Loucy (cell line): Measurements from ENCODE around the gene LGALS9.

Experiments
- H2AFZ ChIP-seq: fragments of 200-600 bp; sonication (generic); 2 replicates; pipeline ENCODE4 v1.6.0; 2016; ENCODE audit warnings: antibody characterized with exemption, mild to moderate bottlenecking, low read length, moderate library complexity
- H3F3A ChIP-seq: fragments of 200-600 bp; 2 replicates; pipeline ENCODE4 v1.6.0; 2016; ENCODE audit warnings: antibody characterized with exemption, low read depth, mild to moderate bottlenecking
- H3K27me3 ChIP-seq: fragments of 200-600 bp; sonication (generic); 2 replicates; pipeline ENCODE4 v1.6.1; 2014; ENCODE audit warnings: low read length, mild to moderate bottlenecking; ENCODE audit not compliant: insufficient read depth, poor library complexity, severe bottlenecking
- H3K36me3 ChIP-seq: fragments of 200-600 bp; sonication (generic); 2 replicates; pipeline ENCODE4 v1.6.1; 2016; ENCODE audit warnings: low read length; ENCODE audit not compliant: insufficient read depth
- H3K4me1 ChIP-seq: fragments of 200-600 bp; sonication (generic); 2 replicates; pipeline ENCODE4 v1.5.1; 2014; ENCODE audit warnings: low read length, mild to moderate bottlenecking; ENCODE audit not compliant: insufficient read depth, poor library complexity, severe bottlenecking
- H3K4me2 ChIP-seq: fragments of 200-600 bp; sonication (generic); 2 replicates; pipeline ENCODE4 v1.6.0; 2014; ENCODE audit warnings: antibody characterized with exemption, low read length, low read depth, mild to moderate bottlenecking; ENCODE audit not compliant: poor library complexity, severe bottlenecking
- H3K4me3 ChIP-seq: fragments of 200-600 bp; sonication (generic); 2 replicates; pipeline ENCODE4 v1.5.1; 2014; ENCODE audit warnings: low read length, mild to moderate bottlenecking, mixed read lengths; ENCODE audit not compliant: poor library complexity, severe bottlenecking
- H3K79me2 ChIP-seq: fragments of 200-600 bp; sonication (generic); 2 replicates; pipeline ENCODE4 v1.6.1; 2014; ENCODE audit warnings: low read length; ENCODE audit not compliant: insufficient read depth
- H3K9ac ChIP-seq: fragments of 200-600 bp; sonication (generic); 2 replicates; pipeline ENCODE4 v1.6.0; 2014; ENCODE audit warnings: mild to moderate bottlenecking, low read depth, low read length, moderate library complexity; ENCODE audit not compliant: poor library complexity, severe bottlenecking
- H3K9me2 ChIP-seq: fragments of 200-600 bp; sonication (generic); replicated peaks from 2 replicates; pipeline ENCODE4 v1.6.1; 2016; ENCODE audit warnings: low read depth, low read length, mixed read lengths
- H3K9me3 ChIP-seq: fragments of 200-600 bp; sonication (generic); 2 replicates; pipeline ENCODE4 v1.6.1; 2014; ENCODE audit warnings: mild to moderate bottlenecking, antibody characterized with exemption, low read length, low read depth; ENCODE audit not compliant: insufficient read depth
- H4K20me1 ChIP-seq: fragments of 200-600 bp; sonication (generic); 2 replicates; pipeline ENCODE4 v1.6.0; 2014; ENCODE audit warnings: antibody characterized with exemption, low read length, mild to moderate bottlenecking; ENCODE audit not compliant: insufficient read depth, poor library complexity, severe bottlenecking
- EZH2phosphoT487 ChIP-seq: fragments of 200-600 bp; IDR thresholded peaks from 2 replicates; pipeline ENCODE4 v1.6.1; 2018; ENCODE audit warnings: antibody characterized with exemption, mild to moderate bottlenecking, moderate library complexity, borderline replicate concordance
- TF ChIP-seq, protein P1 (sequence below): fragments of 200-600 bp; sonication (generic); conservative IDR thresholded peaks from 2 replicates; pipeline ENCODE4 v1.5.1; 2014; ENCODE audit warnings: mild to moderate bottlenecking, antibody characterized with exemption, low read length

LGALS9 gene

DNA sequence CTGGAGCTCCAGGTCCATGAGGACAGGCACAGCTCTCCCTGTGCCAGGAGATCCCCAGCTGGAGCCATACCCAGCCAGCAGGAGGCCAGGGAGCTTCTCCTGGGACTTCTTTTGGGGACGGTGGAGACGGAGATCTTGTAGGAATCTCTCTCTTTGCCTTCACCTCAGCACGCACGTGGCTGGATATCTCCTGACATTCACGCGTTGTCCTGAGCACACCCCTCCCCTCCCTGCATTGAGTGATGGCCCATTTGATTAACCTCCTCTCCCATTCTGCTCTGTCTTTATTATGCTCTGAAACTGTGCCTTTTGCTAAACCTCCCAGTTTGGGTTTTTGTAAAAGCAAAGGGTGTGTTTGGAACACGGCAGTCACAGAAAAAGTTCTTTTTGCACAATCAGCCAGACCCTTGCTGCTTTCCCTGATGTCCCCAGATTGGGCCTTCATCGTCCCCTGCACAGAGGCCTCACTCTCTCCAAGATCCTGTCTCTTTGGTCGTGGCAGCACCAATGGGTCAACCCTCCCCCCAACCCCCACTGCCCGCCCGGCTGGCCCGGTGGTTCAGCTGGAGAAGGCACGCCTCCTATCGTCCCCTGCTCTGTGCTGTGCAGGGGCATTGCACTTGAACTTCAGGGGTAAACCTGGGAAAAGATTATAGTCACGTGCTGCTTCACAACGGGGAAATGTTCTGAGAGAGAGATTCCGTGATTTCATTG, 32.5 kb upstream of the LGALS9 start:
- no peaks in the 10 kb centered on the region for H3K79me2 ChIP-seq
- H3K36me3 ChIP-seq = peaks cover 11% of the 10 kb centered on the region; the same call in 1 of the 2 replicates
- no peak overlapping the region for H3K4me2 ChIP-seq
- TF ChIP-seq, protein P1, sequence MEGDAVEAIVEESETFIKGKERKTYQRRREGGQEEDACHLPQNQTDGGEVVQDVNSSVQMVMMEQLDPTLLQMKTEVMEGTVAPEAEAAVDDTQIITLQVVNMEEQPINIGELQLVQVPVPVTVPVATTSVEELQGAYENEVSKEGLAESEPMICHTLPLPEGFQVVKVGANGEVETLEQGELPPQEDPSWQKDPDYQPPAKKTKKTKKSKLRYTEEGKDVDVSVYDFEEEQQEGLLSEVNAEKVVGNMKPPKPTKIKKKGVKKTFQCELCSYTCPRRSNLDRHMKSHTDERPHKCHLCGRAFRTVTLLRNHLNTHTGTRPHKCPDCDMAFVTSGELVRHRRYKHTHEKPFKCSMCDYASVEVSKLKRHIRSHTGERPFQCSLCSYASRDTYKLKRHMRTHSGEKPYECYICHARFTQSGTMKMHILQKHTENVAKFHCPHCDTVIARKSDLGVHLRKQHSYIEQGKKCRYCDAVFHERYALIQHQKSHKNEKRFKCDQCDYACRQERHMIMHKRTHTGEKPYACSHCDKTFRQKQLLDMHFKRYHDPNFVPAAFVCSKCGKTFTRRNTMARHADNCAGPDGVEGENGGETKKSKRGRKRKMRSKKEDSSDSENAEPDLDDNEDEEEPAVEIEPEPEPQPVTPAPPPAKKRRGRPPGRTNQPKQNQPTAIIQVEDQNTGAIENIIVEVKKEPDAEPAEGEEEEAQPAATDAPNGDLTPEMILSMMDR = no peak
- no peak for TF ChIP-seq EZH2phosphoT487
- H3K9me3 ChIP-seq = no peaks in the 10 kb centered on the region
- no peaks in the 10 kb centered on the region for H3K27me3 ChIP-seq
- no peaks in the 10 kb centered on the region for H4K20me1 ChIP-seq
- H3F3A ChIP-seq = 0 out of 2 replicates have a peak, but pooled peaks cover 3% of the 10 kb centered on the region
- H3K4me3 ChIP-seq = no peak overlapping the region
- H3K9me2 ChIP-seq = no peaks in the 10 kb centered on the region
- H3K4me1 ChIP-seq = peaks cover 17% of the 10 kb centered on the region
- no peak overlapping the region for H2AFZ ChIP-seq
- no peak overlapping the region for H3K9ac ChIP-seq

DNA sequence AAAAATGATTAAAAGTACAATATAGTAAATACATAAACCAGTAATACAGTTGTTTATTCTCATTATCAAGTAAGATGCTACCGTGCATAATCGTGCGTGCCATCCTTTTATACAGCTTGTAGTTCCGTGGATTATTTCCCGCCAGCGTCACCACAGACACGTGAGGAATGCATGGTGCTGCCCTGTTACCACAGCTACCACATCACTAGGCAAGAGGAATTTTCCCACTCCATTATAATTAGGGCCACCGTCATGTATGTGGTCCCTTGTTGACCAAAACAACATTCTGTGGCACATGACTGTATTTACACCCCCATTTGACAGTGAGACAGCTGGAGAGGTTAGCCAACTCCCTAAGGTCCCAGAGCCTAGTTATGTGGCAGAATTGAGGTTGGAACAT, 30.5 kb upstream of the LGALS9 start:
- Histone ChIP-seq H3K9me3 (no peaks in the 10 kb centered on the region), H2AFZ (no peak overlapping the region), H3F3A (0 out of 2 replicates have a peak, but pooled peaks cover 3% of the 10 kb centered on the region), H3K9me2 (no peaks in the 10 kb centered on the region), H3K9ac (no peak overlapping the region), H3K4me2 (no peak overlapping the region), H3K4me3 (no peak overlapping the region), H4K20me1 (no peaks in the 10 kb centered on the region), H3K27me3 (no peaks in the 10 kb centered on the region), H3K36me3 (peaks cover 19% of the 10 kb centered on the region; the same call in 1 of the 2 replicates), H3K79me2 (no peaks in the 10 kb centered on the region), H3K4me1 (peaks cover 24% of the 10 kb centered on the region)
- TF ChIP-seq, protein P1 = no peak

DNA sequence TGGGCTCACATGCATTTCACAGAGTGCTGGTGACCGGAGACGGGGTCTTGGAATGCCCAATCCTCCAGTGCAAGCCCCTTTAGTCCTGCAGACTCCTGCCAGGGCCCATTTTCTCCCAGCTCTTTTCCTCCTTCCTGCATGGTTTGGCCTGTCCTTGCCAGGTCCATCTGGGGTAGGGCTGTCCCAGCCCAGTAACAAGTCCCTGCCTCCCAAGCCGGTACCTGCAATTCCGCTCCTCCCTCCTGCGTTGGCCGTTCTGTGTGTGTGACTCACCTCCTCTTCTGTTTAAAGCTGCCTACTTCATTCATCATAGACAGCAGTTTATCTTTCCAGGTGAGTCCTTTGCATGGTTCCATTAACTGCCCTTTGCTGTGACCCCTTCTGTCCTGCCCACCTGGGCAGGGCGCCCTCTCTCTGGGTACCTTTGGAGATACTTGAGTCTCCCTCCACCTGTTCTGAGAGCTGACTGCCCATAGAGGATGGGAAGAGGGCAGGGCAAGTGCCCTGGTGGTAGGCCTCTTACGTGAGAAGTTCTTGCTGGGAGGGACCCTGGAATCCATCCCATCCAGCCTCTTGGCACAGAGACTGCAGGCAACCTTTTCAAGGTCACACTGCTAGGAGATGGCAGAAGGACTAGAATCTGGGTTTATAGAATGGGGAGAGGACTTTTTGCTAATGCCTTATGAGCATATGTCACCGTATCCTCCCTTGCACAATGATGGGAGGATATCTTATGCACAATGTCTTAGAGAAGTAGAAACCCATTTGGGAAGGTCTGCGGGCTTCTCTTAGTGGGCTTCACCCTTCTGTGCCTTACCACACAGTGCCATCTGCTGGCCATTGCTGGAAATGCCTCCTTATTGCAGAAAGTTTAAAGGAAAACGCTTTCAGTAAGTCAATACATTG, 29.7 kb upstream of the LGALS9 start:
- Histone ChIP-seq H4K20me1 (no peaks in the 10 kb centered on the region), H3K9ac (no peak overlapping the region), H2AFZ (no peak overlapping the region), H3K27me3 (no peaks in the 10 kb centered on the region), H3K9me2 (no peaks in the 10 kb centered on the region), H3K36me3 (peaks cover 25% of the 10 kb centered on the region; the same call in 1 of the 2 replicates), H3F3A (0 out of 2 replicates have a peak, but pooled peaks cover 3% of the 10 kb centered on the region), H3K4me2 (peak overlapping the region; percentile 70), H3K9me3 (no peaks in the 10 kb centered on the region), H3K4me1 (peaks cover 24% of the 10 kb centered on the region), H3K79me2 (no peaks in the 10 kb centered on the region), H3K4me3 (no peak overlapping the region)
- TF ChIP-seq, protein P1 = peak; percentile 94
- no peak for TF ChIP-seq EZH2phosphoT487
